ENCODE data around the gene CEP250.
"Not testable (repeated sequence)": the region's sequence is repeated elsewhere in the genome, so short reads cannot be mapped to it uniquely, and the experiment has no call there.

CEP250 gene

DNA sequence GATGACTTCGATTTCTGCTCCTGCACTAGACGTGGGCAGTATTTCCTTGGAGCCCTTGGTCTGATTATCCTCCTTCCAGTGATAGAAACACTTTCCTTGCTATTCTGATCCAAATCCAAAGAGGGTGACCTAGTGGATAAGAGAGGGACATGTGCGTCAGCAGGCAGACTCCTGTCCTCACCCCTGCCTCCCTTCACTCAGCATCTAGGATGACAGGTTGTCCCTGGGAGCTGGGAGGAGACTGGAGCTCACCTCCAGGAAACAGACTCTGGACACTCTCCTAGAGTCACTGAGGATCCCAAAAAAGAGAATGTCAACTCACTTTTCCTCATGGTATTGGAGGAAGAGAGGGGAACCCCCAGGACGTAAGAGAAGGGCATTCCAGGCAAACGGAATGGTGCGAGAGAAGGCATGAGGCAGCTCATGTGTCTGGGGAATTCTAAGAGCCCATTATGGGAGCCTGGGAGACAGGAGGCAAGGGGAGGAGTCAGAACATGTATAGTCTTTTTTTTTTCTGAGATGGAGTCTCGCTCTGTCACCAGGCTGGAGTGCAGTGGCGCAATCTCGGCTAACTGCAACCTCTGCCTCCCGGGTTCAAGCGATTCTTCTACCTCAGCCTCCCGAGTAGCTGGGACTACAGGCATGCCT is 71.8 kb downstream of the CEP250 start:
- no peak for DNase-seq (ENCODE audit: low read depth)

GRCh38 chr20:35529552-35529951 is 74.2 kb downstream of the CEP250 start, which contains the start of gene C20orf173:
TSS of gene C20orf173 (minus strand) at chr20:35529652. CDS start at chr20:35529373, 279 bp downstream.
- DNase-seq (ENCODE audit: low read depth), result no peak

- DNase-seq (ENCODE audit: low read depth), result no peak
These were observed 84.4 kb downstream of the CEP250 start for GRCh38 chr20:35539756-35540212.

- no peak for DNase-seq (ENCODE audit: low read depth)
These were observed 85.9 kb downstream of the CEP250 start for GRCh38 chr20:35541118-35541782.

DNA sequence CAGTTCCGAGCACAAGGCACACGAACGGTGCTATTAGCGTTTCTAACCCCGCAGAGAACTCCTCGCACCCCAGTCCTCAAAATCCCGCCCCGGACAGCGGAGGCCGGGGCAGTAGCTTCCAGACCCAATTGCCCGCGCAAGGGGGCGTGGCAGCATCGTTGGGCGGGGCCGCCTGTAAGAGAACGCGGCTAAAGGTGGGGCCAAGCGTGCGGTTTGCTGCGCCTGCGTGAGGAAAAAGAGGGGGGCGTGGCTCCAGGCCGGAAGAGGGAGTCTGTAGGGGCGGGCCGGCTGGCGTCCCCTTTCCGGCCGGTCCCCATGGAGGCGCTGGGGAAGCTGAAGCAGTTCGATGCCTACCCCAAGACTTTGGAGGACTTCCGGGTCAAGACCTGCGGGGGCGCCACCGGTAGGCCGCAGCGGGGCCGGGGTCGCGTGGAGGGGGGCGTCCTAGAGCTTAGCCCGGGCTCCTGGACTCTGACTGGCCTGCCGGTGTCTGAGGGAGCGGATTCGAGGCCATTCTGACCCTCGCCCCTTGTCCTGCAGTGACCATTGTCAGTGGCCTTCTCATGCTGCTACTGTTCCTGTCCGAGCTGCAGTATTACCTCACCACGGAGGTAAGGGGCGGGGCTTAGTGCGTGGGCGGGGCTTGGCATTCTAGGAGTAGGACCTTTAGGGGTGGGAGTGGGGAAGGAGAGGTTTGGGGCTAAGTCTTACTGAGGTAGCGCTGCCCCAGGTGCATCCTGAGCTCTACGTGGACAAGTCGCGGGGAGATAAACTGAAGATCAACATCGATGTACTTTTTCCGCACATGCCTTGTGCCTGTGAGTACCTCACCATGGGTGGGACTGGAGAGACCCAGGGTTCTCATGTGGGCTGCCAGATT is 86.6 kb downstream of the CEP250 start, which contains the start of gene ERGIC3:
TSS of gene ERGIC3 (plus strand) at position 296 of the 880 bp plus-strand sequence. CDS start at position 316, 20 bp downstream.
- DNase-seq (ENCODE audit: low read depth), result peak; percentile 94

DNA sequence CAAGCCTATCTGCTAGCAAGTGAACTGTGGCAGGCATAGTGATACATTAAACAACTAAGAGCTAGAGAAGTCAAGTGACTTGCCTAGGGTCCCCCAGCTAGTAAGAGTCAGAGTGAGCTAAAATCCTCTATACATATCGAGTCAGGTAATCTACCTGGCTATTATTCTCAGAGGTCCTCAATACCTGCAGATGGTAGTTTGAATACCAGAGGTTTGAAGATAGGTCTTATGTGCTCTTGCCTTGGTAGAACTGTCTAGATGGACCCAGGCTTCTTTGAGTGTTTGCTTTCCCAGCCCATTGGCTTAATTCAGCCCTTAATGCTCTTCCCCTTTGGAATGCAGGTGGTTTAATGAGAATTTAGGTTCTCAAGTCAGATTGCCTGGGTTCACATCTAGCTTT is 87.6 kb downstream of the CEP250 start:
- no peak for DNase-seq (ENCODE audit: low read depth)

DNA sequence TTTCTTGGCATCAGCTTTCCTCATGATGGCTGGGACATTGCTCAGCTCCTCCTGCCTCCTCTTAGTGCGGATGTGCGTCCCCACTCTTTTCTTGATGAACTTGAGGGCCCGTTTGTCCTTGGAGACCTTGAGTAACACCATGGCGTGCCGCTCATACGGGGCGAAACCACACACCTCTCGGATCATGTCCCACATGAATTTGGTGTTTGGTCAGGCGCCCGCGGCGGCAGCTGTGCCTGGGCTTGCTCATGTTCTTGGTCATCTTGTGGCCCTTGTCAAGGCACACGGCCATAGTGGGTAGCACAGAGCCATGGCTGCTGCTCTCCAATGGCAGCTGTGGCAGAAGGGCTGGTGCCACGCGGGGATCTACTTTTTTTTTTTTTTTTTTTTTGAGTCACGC is 89.0 kb downstream of the CEP250 start:
- no peak for DNase-seq (ENCODE audit: low read depth)

GRCh38 chr20:35544941-35545340 is 89.5 kb downstream of the CEP250 start:
- DNase-seq (ENCODE audit: low read depth), result not testable (repeated sequence)

- no peak for DNase-seq (ENCODE audit: low read depth)
These were observed 90.7 kb downstream of the CEP250 start for GRCh38 chr20:35546127-35546526.

GRCh38 chr20:35547329-35547728 is 91.9 kb downstream of the CEP250 start:
- no peak for DNase-seq (ENCODE audit: low read depth)

- DNase-seq (ENCODE audit: low read depth), result peak; percentile 35
These were observed 96.1 kb downstream of the CEP250 start for GRCh38 chr20:35551503-35551902.

DNA sequence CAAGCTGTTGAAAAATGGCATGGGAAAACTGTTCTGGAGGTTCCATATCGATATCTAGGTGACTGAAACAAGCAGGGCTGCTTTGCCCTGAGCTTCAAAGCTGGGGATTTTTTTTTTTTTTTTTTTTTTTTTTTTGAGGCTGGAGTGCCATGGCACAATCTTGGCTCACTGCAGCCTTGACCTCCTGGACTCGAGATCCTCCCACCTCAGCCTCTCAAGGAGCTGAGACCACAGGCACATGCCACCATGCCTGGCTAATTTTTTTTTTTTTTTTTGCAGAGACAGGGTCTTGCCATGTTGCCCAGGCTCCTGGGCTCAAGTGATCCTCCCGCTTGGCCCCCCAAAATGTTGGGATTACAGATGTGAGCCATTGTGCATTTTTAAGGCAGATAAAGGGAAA is 97.5 kb downstream of the CEP250 start:
- DNase-seq (ENCODE audit: low read depth), result no peak

DNA sequence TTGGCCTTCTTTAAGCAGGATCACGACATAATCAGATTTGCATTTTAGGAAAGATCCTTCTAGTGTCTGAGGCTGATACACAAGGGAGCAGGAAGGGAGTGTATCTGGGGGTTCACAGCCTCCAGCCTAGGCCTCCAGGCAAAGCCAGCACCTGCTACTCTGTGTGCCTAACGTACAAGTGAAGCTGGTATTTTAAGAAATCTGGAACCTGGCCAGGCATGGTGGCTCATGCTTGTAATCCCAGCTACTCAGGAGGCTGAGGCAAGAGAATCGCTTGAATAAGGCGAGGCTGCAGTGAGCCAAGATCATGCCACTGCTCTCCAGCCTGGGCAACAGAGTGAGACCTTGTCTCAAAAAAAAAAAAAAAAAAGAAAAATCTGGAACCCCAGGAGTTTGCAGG is 100.1 kb downstream of the CEP250 start:
- not testable (repeated sequence) for DNase-seq (ENCODE audit: low read depth)

DNA sequence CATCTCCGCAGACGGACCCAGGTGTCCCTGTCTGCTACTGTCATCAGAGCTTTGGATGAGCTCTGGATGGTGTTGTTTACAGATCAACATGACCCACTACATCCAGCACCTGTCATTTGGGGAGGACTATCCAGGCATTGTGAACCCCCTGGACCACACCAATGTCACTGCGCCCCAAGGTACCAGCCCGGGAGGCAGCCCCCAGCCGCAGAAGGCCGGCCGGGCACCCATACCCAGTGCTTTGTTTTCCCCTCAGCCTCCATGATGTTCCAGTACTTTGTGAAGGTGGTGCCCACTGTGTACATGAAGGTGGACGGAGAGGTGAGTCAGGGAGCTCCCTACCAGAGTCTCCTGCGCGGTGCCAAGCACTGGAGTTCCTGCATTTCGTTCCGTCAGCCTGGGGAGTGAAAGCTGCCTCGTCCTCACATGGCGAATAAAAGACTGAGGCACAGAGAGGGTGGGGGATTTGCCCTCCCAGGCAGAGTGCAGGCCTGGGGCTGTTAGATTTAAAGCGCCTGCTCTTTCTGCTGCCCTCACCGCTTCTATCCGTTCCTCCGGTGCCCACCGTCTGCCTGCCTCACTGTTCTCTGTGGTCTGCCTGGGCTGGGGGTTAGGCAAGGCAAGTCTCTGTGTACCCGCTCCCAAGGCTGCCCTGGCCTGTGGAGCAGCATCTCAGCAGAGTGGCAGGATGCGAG is 100.7 kb downstream of the CEP250 start:
- DNase-seq (ENCODE audit: low read depth), result no peak

- DNase-seq (ENCODE audit: low read depth), result no peak
These were observed 101.5 kb downstream of the CEP250 start for GRCh38 chr20:35556871-35557270.

- no peak for DNase-seq (ENCODE audit: low read depth)
These were observed 103.1 kb downstream of the CEP250 start for GRCh38 chr20:35558451-35558850.

DNA sequence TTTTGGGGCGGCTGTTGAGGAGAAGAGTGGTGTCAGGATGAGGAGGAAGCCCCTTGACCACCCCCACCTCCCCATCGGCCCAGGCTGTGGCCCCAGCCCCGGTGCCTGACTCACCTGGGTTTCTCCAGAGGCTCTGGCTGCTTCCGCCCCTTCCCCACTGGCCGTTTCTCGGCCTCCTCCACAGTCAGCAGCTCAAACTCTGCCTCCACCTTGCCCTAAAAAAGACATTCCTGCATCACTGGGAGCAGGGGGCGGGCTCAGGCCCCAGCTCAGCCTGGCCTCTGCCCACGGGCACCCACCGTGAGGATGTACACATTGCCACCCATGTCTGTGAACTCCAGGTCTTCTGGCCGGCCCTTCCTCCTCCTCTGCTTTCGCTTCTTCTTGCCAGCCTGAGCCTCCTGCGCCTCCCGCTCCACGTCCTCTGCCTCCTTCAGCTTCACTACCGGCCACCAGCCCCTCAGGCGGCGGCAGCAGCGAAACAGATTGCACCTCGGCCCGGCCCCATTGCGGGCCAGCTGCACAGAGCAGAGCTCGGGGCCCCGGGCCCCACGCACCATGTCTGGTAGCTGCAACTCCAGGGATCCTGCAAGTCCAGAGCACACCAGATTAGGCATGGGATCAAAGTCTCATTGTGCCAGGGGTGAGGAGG is 103.8 kb downstream of the CEP250 start:
- no peak for DNase-seq (ENCODE audit: low read depth)

- no peak for DNase-seq (ENCODE audit: low read depth)
These were observed 104.7 kb downstream of the CEP250 start for GRCh38 chr20:35560105-35560511.

- DNase-seq (ENCODE audit: low read depth), result no peak
These were observed 105.1 kb downstream of the CEP250 start for GRCh38 chr20:35560541-35560940.

- DNase-seq (ENCODE audit: low read depth), result no peak
These were observed 105.9 kb downstream of the CEP250 start for GRCh38 chr20:35561268-35561667.

DNA sequence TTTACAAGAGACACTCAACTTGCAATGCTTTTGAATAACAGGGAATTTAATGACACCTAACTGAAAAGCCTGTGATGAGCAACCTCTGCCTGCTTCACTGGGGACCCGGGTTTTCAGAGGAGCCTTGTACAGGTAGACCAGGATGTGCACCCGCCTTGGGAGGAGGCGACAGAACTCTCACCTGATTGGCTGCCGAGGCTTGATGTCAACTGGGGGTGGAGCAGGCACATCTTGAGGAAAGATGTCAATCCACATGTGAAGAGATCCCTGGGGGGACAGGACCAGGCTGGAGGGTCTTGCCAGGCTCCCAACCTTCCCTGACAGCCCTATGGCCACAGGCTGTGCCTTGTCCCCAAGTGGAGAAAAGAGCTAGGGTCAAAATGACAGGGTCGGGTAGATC is 106.3 kb downstream of the CEP250 start:
- DNase-seq (ENCODE audit: low read depth), result no peak
